ENCODE data around the gene IFI30.
"Not testable (repeated sequence)": the region's sequence is repeated elsewhere in the genome, so short reads cannot be mapped to it uniquely, and the experiment has no call there.

The IFI30 gene

DNA sequence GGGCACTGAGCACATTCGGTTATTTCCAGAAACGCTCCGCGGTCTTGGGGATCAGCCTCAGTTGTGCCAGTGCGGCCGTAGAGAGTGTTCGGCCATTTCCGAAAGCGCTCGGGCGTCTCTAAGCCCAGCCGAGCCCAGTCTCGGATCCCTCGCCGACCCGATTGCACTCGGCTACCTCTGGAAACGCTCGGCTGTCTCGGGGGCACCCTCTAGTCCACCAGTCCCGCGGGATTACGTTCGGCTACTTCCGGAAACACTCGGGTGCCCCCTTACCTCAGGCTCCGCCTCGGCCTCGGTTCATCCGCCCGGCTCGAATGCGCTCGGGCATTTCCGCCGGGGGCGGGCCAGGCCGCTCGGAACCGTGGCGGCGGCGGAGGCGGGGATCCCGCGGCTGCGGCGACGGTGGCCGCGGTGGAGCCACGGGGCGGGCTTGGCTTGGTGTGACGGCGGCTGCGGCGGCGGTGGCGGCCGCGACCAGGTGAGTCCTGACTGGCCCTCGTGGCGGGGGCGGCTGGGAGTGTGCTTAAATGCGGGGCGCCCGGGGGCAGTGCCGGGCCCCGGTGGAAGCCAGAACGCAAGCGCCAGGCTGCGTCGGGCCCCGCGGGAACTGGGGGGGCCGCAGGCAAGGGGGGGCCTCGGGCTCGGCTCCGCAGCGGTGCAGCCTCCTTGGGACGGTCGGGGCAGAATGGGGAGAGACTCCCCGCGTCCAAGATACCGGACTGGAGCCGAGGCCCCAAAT, 20.6 kb upstream of the IFI30 start, which contains the start of gene PIK3R2:
TSS of gene PIK3R2 (plus strand) at position 347 of the 739 bp plus-strand sequence. CDS start 2,717 bp downstream, outside the sequence.
- DNase-seq, result peak; percentile 98

GRCh38 chr19:18153556-18154134, 20.0 kb upstream of the IFI30 start:
- DNase-seq, result no peak

DNA sequence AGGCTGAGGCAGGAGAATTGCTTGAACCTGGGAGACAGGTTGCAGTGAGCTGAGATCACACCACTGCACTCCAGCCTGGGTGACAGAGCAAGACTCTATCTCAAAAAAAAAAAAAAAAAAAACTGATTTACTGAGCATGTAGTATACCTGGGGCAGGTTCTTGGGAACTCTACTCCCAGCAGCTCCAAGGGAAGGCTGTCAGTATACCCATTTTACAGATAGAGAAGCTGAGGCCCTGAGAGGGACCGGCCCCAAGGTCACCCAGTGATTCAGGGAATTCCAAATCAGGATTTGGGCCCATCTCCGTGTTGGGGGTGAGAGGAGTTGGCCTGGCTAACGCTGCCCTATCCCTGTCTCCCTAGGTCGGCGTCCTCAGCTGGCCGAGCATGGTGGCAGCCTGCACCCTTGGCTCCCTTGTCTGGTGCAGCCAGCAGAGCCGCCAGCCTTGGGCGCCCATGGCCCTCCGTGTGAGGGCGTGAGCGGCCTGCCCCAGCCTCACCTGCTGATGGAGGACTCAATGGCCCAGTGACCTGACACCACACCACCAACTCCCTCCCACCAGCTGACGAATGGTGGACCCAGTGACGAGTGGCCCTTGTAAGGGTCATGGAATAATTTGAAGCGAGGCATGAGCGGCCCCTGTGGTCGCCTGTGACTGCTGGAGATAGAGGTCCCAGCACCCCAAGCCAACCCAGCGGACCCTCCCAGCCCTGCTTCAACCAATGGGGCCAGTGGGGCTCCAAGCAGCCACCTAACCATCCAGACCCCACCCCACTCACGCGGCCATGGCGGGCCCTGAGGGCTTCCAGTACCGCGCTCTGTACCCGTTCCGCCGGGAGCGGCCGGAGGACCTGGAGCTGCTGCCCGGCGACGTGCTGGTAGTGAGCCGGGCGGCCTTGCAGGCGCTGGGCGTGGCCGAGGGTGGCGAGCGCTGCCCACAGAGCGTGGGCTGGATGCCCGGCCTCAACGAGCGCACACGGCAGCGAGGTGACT, 18.2 kb upstream of the IFI30 start:
- no peak for DNase-seq

- no peak for DNase-seq
Measured at GRCh38 chr19:18156268-18156667, 17.3 kb upstream of the IFI30 start.

- peak; percentile 63 for DNase-seq
Measured at GRCh38 chr19:18156841-18157464, 16.7 kb upstream of the IFI30 start.

DNA sequence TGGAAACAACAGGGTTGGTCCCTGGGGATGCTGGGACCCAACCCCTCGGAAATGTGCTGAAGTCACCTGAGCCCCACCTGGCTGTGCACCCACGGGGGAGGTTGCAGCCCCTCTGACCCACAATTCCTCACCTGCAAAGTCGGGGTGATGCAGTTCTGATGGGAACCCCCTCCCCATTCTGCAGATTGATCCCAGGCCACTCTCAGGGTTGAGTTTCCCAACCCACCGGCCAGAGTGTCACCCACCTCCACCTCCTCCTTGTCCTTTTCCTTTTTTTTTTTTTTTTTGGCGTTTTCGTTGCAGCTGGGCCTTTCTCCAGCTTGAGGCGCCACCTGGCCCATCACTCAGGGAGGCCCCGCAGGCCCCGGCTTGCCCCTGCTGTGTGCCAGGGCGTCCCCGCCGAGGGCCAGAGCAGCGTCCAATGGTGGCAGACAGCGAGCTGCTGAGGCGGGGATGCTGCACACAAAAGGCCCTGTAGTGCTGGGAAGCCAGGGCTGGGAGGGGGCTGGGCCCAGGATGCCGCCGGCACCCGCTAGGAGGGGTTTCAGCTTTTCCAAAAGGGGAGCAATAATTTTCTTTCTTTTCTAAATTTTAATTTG, 16.0 kb upstream of the IFI30 start:
- DNase-seq, result no peak

DNA sequence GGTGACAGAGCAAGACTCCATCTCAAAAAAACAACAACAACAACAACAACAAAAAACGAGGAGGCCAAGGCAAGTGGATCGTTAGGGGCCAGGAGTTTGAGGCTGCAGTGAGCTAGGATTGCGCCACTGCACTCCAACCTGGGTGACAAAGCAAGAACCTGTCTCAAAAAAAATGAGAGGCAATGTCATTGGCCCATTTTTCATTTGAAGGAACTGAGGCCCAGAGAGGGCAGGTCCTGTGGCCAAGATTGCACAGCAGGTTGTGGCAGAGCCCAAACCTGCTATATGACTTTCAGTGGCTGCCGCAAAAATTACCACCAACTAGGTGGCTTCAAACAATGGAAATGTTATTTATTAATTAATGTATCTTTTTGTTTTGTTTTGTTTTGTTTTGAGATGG, 15.1 kb upstream of the IFI30 start:
- no peak for DNase-seq

DNA sequence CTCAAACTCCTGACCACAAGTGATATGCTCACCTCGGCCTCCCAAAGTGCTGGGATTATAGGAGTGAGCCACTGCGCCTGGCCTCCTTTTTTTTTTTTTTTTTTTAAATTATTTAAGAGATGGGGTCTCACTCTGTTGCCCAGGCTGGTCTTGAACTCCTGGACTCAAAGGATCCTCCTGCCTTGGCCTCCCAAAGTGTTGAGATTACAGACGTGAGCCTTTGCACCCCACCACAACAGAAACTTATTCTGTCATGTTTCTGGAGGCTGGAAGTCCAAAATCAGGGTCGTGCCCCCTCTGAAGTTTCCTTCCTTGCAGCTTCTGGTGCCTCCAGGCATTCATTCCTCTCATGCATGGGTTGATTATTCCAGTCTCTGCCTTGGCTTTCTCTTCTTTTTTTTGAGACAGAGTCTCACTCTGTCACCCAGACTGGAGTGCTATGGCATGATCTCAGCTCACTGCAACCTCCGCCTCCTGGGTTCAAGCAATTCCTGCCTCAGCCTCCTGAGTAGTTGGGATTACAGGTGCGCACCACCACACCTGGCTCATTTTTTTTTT, 14.5 kb upstream of the IFI30 start:
- not testable (repeated sequence) for DNase-seq

GRCh38 chr19:18159810-18160209, 13.8 kb upstream of the IFI30 start:
- no peak for DNase-seq

GRCh38 chr19:18160493-18160970, 13.1 kb upstream of the IFI30 start:
- DNase-seq, result no peak

GRCh38 chr19:18160971-18161635, 12.5 kb upstream of the IFI30 start:
- DNase-seq, result peak; percentile 66

- no peak for DNase-seq
Measured at GRCh38 chr19:18161636-18162002, 12.0 kb upstream of the IFI30 start.

GRCh38 chr19:18164072-18164471, 9.5 kb upstream of the IFI30 start:
- DNase-seq, result no peak

DNA sequence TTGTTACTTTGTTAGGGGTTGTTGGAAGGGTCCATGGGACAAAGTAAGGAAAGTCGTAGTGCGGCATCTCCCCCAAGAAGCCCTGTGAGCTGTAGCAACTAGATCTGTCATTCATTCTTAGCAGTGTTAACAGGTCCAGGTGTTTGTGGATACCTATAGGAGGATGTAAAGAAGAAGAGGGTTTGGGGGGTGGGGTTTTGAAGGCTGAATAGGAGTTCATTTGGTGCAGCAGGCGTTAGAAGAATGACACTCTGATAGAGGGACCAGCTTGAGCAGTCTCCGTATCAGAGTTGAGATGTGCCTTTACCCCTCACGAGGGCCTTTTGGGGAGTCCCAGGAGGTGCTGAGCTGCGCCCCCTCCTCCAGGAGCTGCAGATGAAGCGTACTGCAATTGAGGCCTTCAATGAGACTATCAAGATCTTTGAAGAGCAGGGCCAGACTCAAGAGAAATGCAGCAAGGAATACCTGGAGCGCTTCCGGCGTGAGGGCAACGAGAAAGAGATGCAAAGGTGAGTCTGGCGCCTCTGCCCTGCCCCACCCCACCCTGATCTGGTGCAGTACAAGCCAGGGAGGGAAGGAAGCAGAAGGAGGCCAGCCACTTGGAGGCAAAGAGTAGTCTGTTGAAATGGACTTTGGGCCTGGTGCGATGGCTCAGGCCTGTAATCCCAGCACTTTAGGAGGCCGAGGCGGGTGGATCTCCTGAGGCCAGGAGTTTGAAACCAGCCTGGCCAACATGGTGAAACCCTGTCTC, 7.6 kb upstream of the IFI30 start:
- DNase-seq, result no peak

DNA sequence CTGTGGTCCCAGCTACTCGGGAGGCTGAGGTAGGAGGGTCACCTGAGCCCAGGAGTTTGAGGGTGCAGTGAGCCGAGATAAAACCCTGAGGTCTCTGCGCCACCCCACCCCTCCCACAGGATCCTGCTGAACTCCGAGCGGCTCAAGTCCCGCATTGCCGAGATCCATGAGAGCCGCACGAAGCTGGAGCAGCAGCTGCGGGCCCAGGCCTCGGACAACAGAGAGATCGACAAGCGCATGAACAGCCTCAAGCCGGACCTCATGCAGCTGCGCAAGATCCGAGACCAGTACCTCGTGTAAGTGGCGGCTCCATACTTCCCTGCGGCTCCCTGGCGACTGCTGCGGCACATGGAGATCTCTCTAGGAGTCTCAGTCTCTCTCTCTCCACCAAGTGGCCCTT, 6.6 kb upstream of the IFI30 start:
- DNase-seq, result no peak

DNA sequence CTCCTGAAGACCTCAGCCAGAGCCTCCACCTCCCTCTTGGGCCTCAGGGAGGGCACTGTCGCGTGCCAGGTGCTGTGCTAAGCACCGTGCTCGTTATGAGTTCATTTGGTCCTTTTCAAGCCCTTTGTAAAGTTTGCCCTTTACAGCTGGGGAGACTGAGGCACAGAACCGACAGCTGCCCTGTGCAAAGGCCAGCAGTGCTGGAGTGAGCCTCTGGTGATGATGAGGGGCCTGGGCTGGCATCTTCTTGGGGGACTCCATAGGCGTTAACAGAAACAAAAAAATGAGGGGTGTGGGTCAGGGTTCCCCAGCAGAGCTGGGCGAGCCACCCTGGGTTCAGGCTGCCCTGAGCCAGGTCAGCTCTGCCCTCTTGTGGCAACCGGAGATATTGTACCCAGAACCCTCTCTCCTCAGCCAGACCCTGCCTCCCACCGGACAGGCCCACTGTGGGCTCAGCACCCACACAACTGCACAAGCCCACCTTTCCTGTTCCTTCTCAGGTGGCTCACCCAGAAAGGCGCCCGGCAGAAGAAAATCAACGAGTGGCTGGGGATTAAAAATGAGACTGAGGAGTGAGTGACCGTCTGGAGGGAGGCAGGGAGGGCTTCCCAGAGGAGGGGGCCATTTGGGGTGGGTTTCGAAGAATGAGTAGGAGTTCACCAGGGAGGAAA, 5.5 kb upstream of the IFI30 start:
- peak; percentile 20 for DNase-seq

- DNase-seq, result no peak
Measured at GRCh38 chr19:18168673-18169381, 4.8 kb upstream of the IFI30 start.

- no peak for DNase-seq
Measured at GRCh38 chr19:18170714-18171255, 2.8 kb upstream of the IFI30 start.

All from fibroblast of skin of right biceps (primary cell).